Measurements from ENCODE around the gene AKAP6. TPM values are rescaled to one million over a fixed set of nuclear protein-coding genes. Genes with fewer than 3 reads are reported as not detected.
"Not testable (repeated sequence)": the region's sequence is repeated elsewhere in the genome, so short reads cannot be mapped to it uniquely, and the experiment has no call there.

AKAP6 gene
- total and polyA plus RNA-seq, 5 donors from 2014 or later = 0.07 to 1.1 (median 0.47) TPM

DNA sequence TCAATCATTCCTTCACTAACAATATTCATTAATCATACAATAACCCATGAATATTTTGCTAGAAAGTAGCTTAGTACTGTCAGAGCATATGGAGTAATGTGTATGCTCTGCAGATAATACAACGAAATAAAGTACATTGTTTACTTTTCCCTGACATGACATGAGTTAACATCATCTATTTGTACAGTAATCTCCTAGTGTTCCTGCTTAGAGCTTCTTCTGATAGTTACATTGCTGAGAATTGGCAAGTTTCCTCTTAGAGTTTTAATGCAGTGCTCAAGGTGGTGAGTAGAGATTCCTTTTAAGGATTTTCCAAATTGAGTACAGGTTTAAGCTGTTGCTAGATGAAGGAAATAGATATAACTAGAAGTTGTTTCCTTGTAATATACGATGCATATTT lies 445.1 kb downstream of the AKAP6 start:
- Histone ChIP-seq H3K4me1 (ENCODE audit: control insufficient read depth, insufficient read depth, low read length, poor library complexity, severe bottlenecking) (no peaks in the 10 kb centered on the region), H3K27ac (ENCODE audit: insufficient read depth, low read length, poor library complexity, severe bottlenecking) (no peak overlapping the region), H3K36me3 (ENCODE audit: control insufficient read depth, insufficient read depth, low read length) (no peaks in the 10 kb centered on the region), H3K27me3 (ENCODE audit: control insufficient read depth, insufficient read depth, low read length) (no peaks in the 10 kb centered on the region), H3K4me3 (ENCODE audit: low read depth, low read length) (no peak overlapping the region), H3K9me3 (ENCODE audit: control insufficient read depth in 2 of 2, low read length in 2 of 2) (no peaks in the 10 kb centered on the region)
- Mint-ChIP-seq H3K36me3 (peaks cover 8% of the 10 kb centered on the region), H3K4me1 (no peaks in the 10 kb centered on the region), H3K4me3 (no peak overlapping the region), H3K27me3 (peaks cover 4% of the 10 kb centered on the region), H3K27ac (no peak overlapping the region), H3K9me3 (peaks cover 0 to 5% (median 2%) of the 10 kb centered on the region in 7 donors)
- no peak for DNase-seq
- ATAC-seq (ENCODE audit: low read depth in 2 of 2) = no peak

DNA sequence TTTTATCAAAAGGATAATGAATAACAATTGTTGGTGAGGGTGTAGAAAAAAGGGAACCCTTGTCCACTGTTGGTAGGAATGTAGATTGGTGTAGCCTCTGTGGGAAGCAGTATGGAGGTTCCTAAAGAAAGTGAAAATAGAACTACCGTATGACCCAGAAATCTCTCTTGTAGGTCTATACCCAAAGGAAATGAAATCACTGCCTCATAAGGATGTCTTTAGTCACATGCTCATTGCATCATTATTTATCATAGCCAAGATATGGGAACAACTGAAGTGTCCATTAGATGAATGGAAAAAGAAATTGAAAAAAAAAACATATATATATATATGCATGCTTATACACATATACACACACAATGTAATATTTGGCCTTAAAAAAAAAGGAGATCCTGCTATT lies 450.7 kb downstream of the AKAP6 start:
- Mint-ChIP-seq H3K4me1 (no peaks in the 10 kb centered on the region), H3K4me3 (no peak overlapping the region), H3K9me3 (peaks cover 0 to 6% (median 0%) of the 10 kb centered on the region in 7 donors), H3K27me3 (peaks cover 2% of the 10 kb centered on the region), H3K27ac (no peak overlapping the region), H3K36me3 (peaks cover 2% of the 10 kb centered on the region)
- DNase-seq (no peak), ATAC-seq (ENCODE audit: low read depth in 2 of 2) (no peak)
- no peaks in the 10 kb centered on the region for H3K9me3 ChIP-seq (ENCODE audit: control insufficient read depth in 2 of 2, low read length in 2 of 2)
- H3K27ac ChIP-seq (ENCODE audit: insufficient read depth, low read length, poor library complexity, severe bottlenecking) = no peak overlapping the region
- no peak overlapping the region for H3K4me3 ChIP-seq (ENCODE audit: low read depth, low read length)
- H3K4me1 ChIP-seq (ENCODE audit: control insufficient read depth, insufficient read depth, low read length, poor library complexity, severe bottlenecking) = no peaks in the 10 kb centered on the region
- H3K27me3 ChIP-seq (ENCODE audit: control insufficient read depth, insufficient read depth, low read length) = no peaks in the 10 kb centered on the region
- no peaks in the 10 kb centered on the region for H3K36me3 ChIP-seq (ENCODE audit: control insufficient read depth, insufficient read depth, low read length)

DNA sequence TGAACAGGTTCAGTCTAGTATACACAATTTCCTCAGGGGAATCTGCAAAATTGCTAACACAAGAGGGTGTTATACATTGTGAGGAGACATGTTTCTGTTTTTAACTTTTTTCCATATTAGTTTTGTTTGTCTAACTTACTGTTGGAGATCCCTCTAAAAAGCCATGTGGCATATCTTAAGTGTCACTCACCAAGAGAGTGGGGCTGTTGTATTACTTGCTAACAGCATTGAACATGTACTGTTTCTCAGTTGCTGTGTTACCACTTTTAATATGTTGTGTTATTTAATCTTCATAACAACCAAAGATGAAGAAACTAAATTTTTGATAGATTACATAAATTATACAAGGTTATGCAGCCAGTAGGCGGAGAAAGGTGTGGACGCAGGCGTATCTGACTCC lies 455.3 kb downstream of the AKAP6 start:
- ATAC-seq (ENCODE audit: low read depth in 2 of 2) = no peak
- H3K27me3 Mint-ChIP-seq = no peaks in the 10 kb centered on the region
- H3K27ac Mint-ChIP-seq = no peak overlapping the region

DNA sequence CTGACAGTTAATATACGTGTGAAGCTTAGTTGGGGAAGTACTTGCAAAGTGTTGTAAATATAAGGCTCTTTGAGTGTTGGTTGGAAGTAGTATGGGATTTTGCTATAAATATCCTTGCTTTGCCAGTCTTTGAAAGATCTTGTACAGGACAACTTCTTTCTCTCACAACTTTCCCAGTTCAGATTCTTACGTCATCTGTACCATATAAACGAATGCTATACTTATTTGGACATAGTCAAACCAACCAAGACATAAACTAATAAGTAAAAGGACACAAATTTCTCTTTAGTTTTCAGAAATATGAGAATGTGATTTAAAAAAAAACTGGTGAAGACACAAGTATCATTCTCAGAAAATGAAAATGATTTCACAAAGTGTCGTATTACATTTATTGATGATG lies 456.5 kb downstream of the AKAP6 start:
- Mint-ChIP-seq H3K9me3 (peaks cover 0 to 13% (median 3%) of the 10 kb centered on the region in 7 donors), H3K4me1 (no peaks in the 10 kb centered on the region), H3K36me3 (peaks cover 4% of the 10 kb centered on the region), H3K27me3 (no peaks in the 10 kb centered on the region), H3K27ac (no peak overlapping the region), H3K4me3 (no peak overlapping the region)
- Histone ChIP-seq H3K27me3 (ENCODE audit: control insufficient read depth, insufficient read depth, low read length) (no peaks in the 10 kb centered on the region), H3K4me3 (ENCODE audit: low read depth, low read length) (no peak overlapping the region), H3K4me1 (ENCODE audit: control insufficient read depth, insufficient read depth, low read length, poor library complexity, severe bottlenecking) (no peaks in the 10 kb centered on the region), H3K9me3 (ENCODE audit: control insufficient read depth in 2 of 2, low read length in 2 of 2) (no peaks in the 10 kb centered on the region), H3K36me3 (ENCODE audit: control insufficient read depth, insufficient read depth, low read length) (no peaks in the 10 kb centered on the region), H3K27ac (ENCODE audit: insufficient read depth, low read length, poor library complexity, severe bottlenecking) (no peak overlapping the region)
- DNase-seq (no peak), ATAC-seq (ENCODE audit: low read depth in 2 of 2) (no peak)

More for the DNA sequence above, 455.3 kb downstream of the AKAP6 start:
- no peak for DNase-seq
- peaks cover 4% of the 10 kb centered on the region for H3K36me3 Mint-ChIP-seq
- peaks cover 0 to 4% (median 1%) of the 10 kb centered on the region in 7 donors for H3K9me3 Mint-ChIP-seq
- H3K36me3 ChIP-seq (ENCODE audit: control insufficient read depth, insufficient read depth, low read length) = no peaks in the 10 kb centered on the region
- no peaks in the 10 kb centered on the region for H3K4me1 Mint-ChIP-seq
- no peak overlapping the region for H3K27ac ChIP-seq (ENCODE audit: insufficient read depth, low read length, poor library complexity, severe bottlenecking)
- no peaks in the 10 kb centered on the region for H3K9me3 ChIP-seq (ENCODE audit: control insufficient read depth in 2 of 2, low read length in 2 of 2)
- H3K4me1 ChIP-seq (ENCODE audit: control insufficient read depth, insufficient read depth, low read length, poor library complexity, severe bottlenecking) = no peaks in the 10 kb centered on the region
- no peak overlapping the region for H3K4me3 ChIP-seq (ENCODE audit: low read depth, low read length)
- no peaks in the 10 kb centered on the region for H3K27me3 ChIP-seq (ENCODE audit: control insufficient read depth, insufficient read depth, low read length)
- H3K4me3 Mint-ChIP-seq = no peak overlapping the region

DNA sequence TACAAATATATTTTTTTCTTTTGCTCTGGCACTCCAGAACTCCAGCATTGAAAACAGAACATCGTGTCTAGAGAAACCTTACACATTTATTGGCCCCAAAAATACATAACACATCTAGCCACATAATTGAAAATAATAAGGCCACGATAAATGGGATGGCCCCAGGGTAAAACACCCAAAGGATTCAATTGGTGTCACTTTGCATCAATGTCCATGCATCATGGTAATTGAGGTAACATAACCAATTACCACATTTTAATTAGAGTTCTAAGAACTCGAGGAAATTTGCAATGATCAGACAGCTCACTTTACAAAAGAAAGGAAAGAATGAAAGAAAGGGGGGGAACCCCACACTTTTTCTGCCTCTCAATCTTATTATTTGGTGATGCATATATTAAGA lies 457.8 kb downstream of the AKAP6 start:
- Mint-ChIP-seq H3K27ac (no peak overlapping the region), H3K9me3 (peaks cover 0 to 20% (median 4%) of the 10 kb centered on the region in 7 donors), H3K4me3 (no peak overlapping the region), H3K27me3 (no peaks in the 10 kb centered on the region), H3K36me3 (peaks cover 4% of the 10 kb centered on the region), H3K4me1 (no peaks in the 10 kb centered on the region)
- no peaks in the 10 kb centered on the region for H3K36me3 ChIP-seq (ENCODE audit: control insufficient read depth, insufficient read depth, low read length)
- H3K4me1 ChIP-seq (ENCODE audit: control insufficient read depth, insufficient read depth, low read length, poor library complexity, severe bottlenecking) = no peaks in the 10 kb centered on the region
- H3K9me3 ChIP-seq (ENCODE audit: control insufficient read depth in 2 of 2, low read length in 2 of 2) = no peaks in the 10 kb centered on the region
- no peaks in the 10 kb centered on the region for H3K27me3 ChIP-seq (ENCODE audit: control insufficient read depth, insufficient read depth, low read length)
- ATAC-seq (ENCODE audit: low read depth in 2 of 2) = no peak
- no peak for DNase-seq
- no peak overlapping the region for H3K27ac ChIP-seq (ENCODE audit: insufficient read depth, low read length, poor library complexity, severe bottlenecking)
- no peak overlapping the region for H3K4me3 ChIP-seq (ENCODE audit: low read depth, low read length)

GRCh38 chr14:32793033-32793432 lies 463.9 kb downstream of the AKAP6 start:
- H3K27ac Mint-ChIP-seq; H3K36me3 Mint-ChIP-seq; H3K27ac ChIP-seq (ENCODE audit: insufficient read depth, low read length, poor library complexity, severe bottlenecking); H3K27me3 ChIP-seq (ENCODE audit: control insufficient read depth, insufficient read depth, low read length); H3K4me1 Mint-ChIP-seq; H3K9me3 ChIP-seq (ENCODE audit: control insufficient read depth in 2 of 2, low read length in 2 of 2); ATAC-seq (ENCODE audit: low read depth in 2 of 2); H3K4me1 ChIP-seq (ENCODE audit: control insufficient read depth, insufficient read depth, low read length, poor library complexity, severe bottlenecking); H3K27me3 Mint-ChIP-seq; H3K4me3 ChIP-seq (ENCODE audit: low read depth, low read length); H3K4me3 Mint-ChIP-seq; H3K36me3 ChIP-seq (ENCODE audit: control insufficient read depth, insufficient read depth, low read length); DNase-seq: not testable (repeated sequence)
- peaks cover 3 to 54% (median 10%) of the 10 kb centered on the region in 7 donors for H3K9me3 Mint-ChIP-seq

DNA sequence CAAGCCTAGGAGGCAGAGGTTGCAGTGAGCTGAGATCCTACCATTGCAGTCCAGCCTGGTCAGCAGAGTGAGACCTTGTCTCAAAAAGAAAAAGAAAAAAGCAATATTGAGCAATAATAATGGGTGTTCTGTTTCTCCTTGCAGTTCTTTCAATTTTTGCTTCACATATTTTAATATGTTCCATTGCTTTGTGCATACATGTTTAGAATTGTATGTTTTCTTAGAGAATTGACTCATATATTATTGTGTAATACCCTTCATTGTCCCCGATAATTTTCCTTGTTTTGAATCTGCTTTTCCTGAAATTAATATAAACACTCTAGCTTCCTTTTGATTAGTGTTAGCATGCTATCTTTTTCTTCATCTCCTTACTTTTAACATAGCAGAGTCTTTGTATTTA lies 471.2 kb downstream of the AKAP6 start:
- Histone ChIP-seq H3K9me3 (ENCODE audit: control insufficient read depth in 2 of 2, low read length in 2 of 2) (peaks cover 7 to 15% of the 10 kb centered on the region in 2 experiments), H3K27me3 (ENCODE audit: control insufficient read depth, insufficient read depth, low read length) (no peaks in the 10 kb centered on the region), H3K36me3 (ENCODE audit: control insufficient read depth, insufficient read depth, low read length) (no peaks in the 10 kb centered on the region), H3K4me1 (ENCODE audit: control insufficient read depth, insufficient read depth, low read length, poor library complexity, severe bottlenecking) (no peaks in the 10 kb centered on the region), H3K4me3 (ENCODE audit: low read depth, low read length) (no peak overlapping the region), H3K27ac (ENCODE audit: insufficient read depth, low read length, poor library complexity, severe bottlenecking) (no peak overlapping the region)
- ATAC-seq (ENCODE audit: low read depth in 2 of 2) = no peak
- no peaks in the 10 kb centered on the region for H3K36me3 Mint-ChIP-seq
- H3K4me3 Mint-ChIP-seq = no peak overlapping the region
- no peaks in the 10 kb centered on the region for H3K27me3 Mint-ChIP-seq
- no peak overlapping the region for H3K27ac Mint-ChIP-seq
- H3K4me1 Mint-ChIP-seq = no peaks in the 10 kb centered on the region
- no peak for DNase-seq
- H3K9me3 Mint-ChIP-seq = peaks cover 0 to 43% (median 16%) of the 10 kb centered on the region in 7 donors

GRCh38 chr14:32802295-32802694 lies 473.2 kb downstream of the AKAP6 start:
- H3K9me3 Mint-ChIP-seq = peaks cover 0 to 46% (median 21%) of the 10 kb centered on the region in 7 donors
- no peaks in the 10 kb centered on the region for H3K36me3 ChIP-seq (ENCODE audit: control insufficient read depth, insufficient read depth, low read length)
- H3K27ac Mint-ChIP-seq = no peak overlapping the region
- H3K27me3 Mint-ChIP-seq = no peaks in the 10 kb centered on the region
- H3K36me3 Mint-ChIP-seq = no peaks in the 10 kb centered on the region
- peaks cover 7 to 15% of the 10 kb centered on the region in 2 experiments for H3K9me3 ChIP-seq (ENCODE audit: control insufficient read depth in 2 of 2, low read length in 2 of 2)
- H3K27me3 ChIP-seq (ENCODE audit: control insufficient read depth, insufficient read depth, low read length) = no peaks in the 10 kb centered on the region
- H3K27ac ChIP-seq (ENCODE audit: insufficient read depth, low read length, poor library complexity, severe bottlenecking) = no peak overlapping the region
- ATAC-seq (ENCODE audit: low read depth in 2 of 2) (no peak), DNase-seq (no peak)
- no peaks in the 10 kb centered on the region for H3K4me1 Mint-ChIP-seq
- H3K4me1 ChIP-seq (ENCODE audit: control insufficient read depth, insufficient read depth, low read length, poor library complexity, severe bottlenecking) = no peaks in the 10 kb centered on the region
- no peak overlapping the region for H3K4me3 ChIP-seq (ENCODE audit: low read depth, low read length)
- no peak overlapping the region for H3K4me3 Mint-ChIP-seq

Measured in CD4-positive, CD25-positive, alpha-beta regulatory T cell (primary cell).